Naive B cell (primary cell): ENCODE data around the gene UQCR10. TPM values are rescaled to one million over a fixed set of nuclear protein-coding genes. Genes with fewer than 3 reads are reported as not detected.
"Not testable (repeated sequence)": the region's sequence is repeated elsewhere in the genome, so short reads cannot be mapped to it uniquely, and the experiment has no call there.

Experiments
- ATAC-seq, 2 donors: fragments of 150-1000 bp; cut with Tn5 transposase; 2 replicates each; pipeline ENCODE4 v1.10.0; 2021; ENCODE audit warnings: low read depth in 2 of 2, mild to moderate bottlenecking in 2 of 2, moderate library complexity in 2 of 2
- DNase-seq: peaks from one replicate; pipeline ENCODE4 v3.0.0; 2022
- H3K27ac Mint-ChIP-seq, 6 donors: one replicate each; pipeline ENCODE4 v1.8.0; 2020 to 2022; ENCODE audit warnings: mild to moderate bottlenecking in 6 of 6, mixed read lengths in 6 of 6, moderate library complexity in 5 of 6, inconsistent platforms in 2 of 6
- H3K27me3 Mint-ChIP-seq, 3 donors: one replicate each; pipeline ENCODE4 v1.8.0; 2021 to 2022; ENCODE audit warnings: mixed read lengths in 3 of 3, mild to moderate bottlenecking in 1 of 3
- H3K36me3 Mint-ChIP-seq, 2 donors: one replicate each; pipeline ENCODE4 v1.8.0; 2020 to 2022; ENCODE audit warnings: mixed read lengths in 2 of 2, inconsistent platforms in 1 of 2, mild to moderate bottlenecking in 1 of 2
- H3K4me1 Mint-ChIP-seq, 3 donors: one replicate each; pipeline ENCODE4 v1.8.0; 2020 to 2022; ENCODE audit warnings: mixed read lengths in 3 of 3, inconsistent platforms in 1 of 3, mild to moderate bottlenecking in 1 of 3, moderate library complexity in 1 of 3
- H3K4me3 Mint-ChIP-seq, 8 donors: one replicate each; pipeline ENCODE4 v1.8.0; 2020 to 2022; ENCODE audit warnings: mild to moderate bottlenecking in 8 of 8, mixed read lengths in 8 of 8, moderate library complexity in 8 of 8, inconsistent platforms in 2 of 8
- H3K9me3 Mint-ChIP-seq, 7 donors: one replicate each; pipeline ENCODE4 v1.8.0; 2020 to 2022; ENCODE audit warnings: mixed read lengths in 7 of 7, mild to moderate bottlenecking in 5 of 7, inconsistent platforms in 2 of 7, moderate library complexity in 1 of 7
- polyA plus RNA-seq, 6 donors: library from polyadenylated mRNA; unstranded; fragments of 300-500 nt; fragmentation: Illumina TruSeq; gene quantifications; one replicate each; pipeline ENCODE4 v1.2.3, GENCODE V29; 2021; ENCODE audit warnings: low read depth in 6 of 6

Gene UQCR10
- polyA plus RNA-seq, 6 donors from 2014 or later, result 219 to 318 (median 274) TPM

- H3K36me3 Mint-ChIP-seq, result peaks cover 18 to 21% of the 10 kb centered on the region in 2 donors
- no peak for ATAC-seq
- no peak overlapping the region for H3K27ac Mint-ChIP-seq
Measured at GRCh38 chr22:29742326-29742725, 24.8 kb upstream of the UQCR10 start.

DNA sequence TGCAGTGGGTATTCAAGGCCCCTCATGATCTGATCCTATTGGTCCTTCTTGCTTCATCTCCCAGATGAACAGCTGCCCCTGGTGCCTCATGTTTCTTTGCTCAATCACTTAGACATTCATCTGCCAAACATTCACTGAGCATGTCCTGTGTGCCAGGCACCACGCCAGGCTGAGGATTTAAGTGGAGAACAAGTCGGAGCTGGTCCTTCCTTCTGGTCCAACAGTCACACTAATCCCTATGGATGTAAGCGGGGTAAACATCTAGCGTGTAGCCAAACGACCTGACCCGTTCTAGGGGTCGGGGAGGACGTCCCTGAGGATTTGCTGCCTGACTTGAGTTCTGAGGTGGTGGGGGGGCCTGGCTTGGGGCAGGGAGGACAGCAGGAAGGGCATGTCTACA, 22.3 kb upstream of the UQCR10 start:
- peaks cover 0 to 6% (median 0%) of the 10 kb centered on the region in 3 donors for H3K4me1 Mint-ChIP-seq
- no peak overlapping the region for H3K4me3 Mint-ChIP-seq
- ATAC-seq (no peak), DNase-seq (no peak)
- no peaks in the 10 kb centered on the region for H3K9me3 Mint-ChIP-seq
- no peaks in the 10 kb centered on the region for H3K27me3 Mint-ChIP-seq
- peaks cover 13 to 26% of the 10 kb centered on the region in 2 donors for H3K36me3 Mint-ChIP-seq
- no peak overlapping the region for H3K27ac Mint-ChIP-seq

More at GRCh38 chr22:29742326-29742725, 24.8 kb upstream of the UQCR10 start:
- Mint-ChIP-seq H3K4me3 (no peak overlapping the region), H3K4me1 (no peaks in the 10 kb centered on the region), H3K27me3 (no peaks in the 10 kb centered on the region), H3K9me3 (no peaks in the 10 kb centered on the region)
- no peak for DNase-seq

- Mint-ChIP-seq H3K36me3 (peaks cover 0 to 26% of the 10 kb centered on the region in 2 donors), H3K27me3 (no peaks in the 10 kb centered on the region), H3K4me1 (peaks cover 0 to 7% (median 6%) of the 10 kb centered on the region in 3 donors), H3K9me3 (no peaks in the 10 kb centered on the region), H3K27ac (peak overlapping the region in 1 of 6 donors; percentile 86), H3K4me3 (no peak overlapping the region)
- no peak for ATAC-seq
- DNase-seq, result no peak
Measured at GRCh38 chr22:29747832-29748231, 19.3 kb upstream of the UQCR10 start.

DNA sequence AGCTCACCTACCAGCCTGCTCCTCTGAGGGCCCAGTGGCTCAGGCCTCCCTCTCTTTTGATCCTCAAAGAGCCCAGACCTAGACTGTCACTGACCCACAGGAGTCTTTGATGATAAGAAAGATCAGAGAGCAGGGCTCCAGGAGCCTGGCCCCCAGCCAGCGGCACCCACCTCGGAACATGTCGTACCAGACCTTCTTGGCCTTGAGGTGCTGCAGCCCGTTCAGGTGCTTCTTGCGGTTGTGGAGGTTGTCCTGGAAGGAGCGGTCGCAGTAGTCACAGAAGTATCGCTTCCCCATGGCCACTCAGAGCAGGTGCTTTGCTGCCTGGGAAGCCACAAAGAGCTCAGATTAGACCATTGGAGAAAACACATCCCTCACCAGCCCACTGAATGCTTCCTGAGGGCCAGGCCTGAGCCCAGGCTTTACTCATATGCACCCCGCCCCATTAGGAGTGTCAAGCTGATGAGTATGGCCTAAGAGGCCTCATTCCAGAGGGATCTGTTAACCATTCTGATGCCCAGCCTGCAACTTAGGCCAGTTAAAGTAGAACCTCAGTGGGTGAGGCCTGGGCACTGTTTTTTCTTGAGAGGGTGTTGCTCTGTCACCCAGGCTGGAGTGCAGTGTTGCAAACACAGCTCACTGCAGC, 18.8 kb upstream of the UQCR10 start:
- ATAC-seq (no peak), DNase-seq (no peak)
- no peaks in the 10 kb centered on the region for H3K27me3 Mint-ChIP-seq
- H3K4me3 Mint-ChIP-seq, result no peak overlapping the region
- H3K36me3 Mint-ChIP-seq, result peaks cover 0 to 26% of the 10 kb centered on the region in 2 donors
- peaks cover 0 to 7% (median 6%) of the 10 kb centered on the region in 3 donors for H3K4me1 Mint-ChIP-seq
- no peak overlapping the region for H3K27ac Mint-ChIP-seq
- H3K9me3 Mint-ChIP-seq, result no peaks in the 10 kb centered on the region

DNA sequence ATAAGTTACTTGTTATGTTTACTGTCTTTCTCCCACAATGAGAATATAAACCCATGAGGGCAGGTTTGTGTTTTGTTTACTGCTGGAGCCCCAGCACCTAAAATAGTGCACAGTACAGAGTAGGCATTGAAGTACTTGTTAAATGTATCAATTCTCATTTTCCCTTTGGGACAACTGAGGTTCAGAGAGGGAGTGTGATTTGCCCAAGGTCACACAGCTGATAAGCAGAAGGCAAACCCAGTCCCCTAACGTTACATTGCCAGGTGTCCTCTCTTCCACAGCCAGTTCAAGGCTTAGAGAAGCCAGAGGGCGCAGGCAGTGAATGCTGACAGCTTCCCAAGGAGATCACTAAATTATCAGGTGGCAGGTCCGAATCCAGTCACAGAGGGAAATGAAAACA, 17.1 kb upstream of the UQCR10 start:
- no peak overlapping the region for H3K4me3 Mint-ChIP-seq
- ATAC-seq, result no peak
- no peaks in the 10 kb centered on the region for H3K9me3 Mint-ChIP-seq
- H3K4me1 Mint-ChIP-seq, result peaks cover 7 to 9% (median 8%) of the 10 kb centered on the region in 3 donors
- DNase-seq, result no peak
- H3K36me3 Mint-ChIP-seq, result peaks cover 0 to 23% of the 10 kb centered on the region in 2 donors
- H3K27me3 Mint-ChIP-seq, result no peaks in the 10 kb centered on the region
- H3K27ac Mint-ChIP-seq, result peak overlapping the region in 3 of 6 donors; percentile 3 to 33 (median 6)

GRCh38 chr22:29750559-29751538, 16.3 kb upstream of the UQCR10 start:
- peaks cover 0 to 15% of the 10 kb centered on the region in 2 donors for H3K36me3 Mint-ChIP-seq
- H3K4me1 Mint-ChIP-seq, result peaks cover 10 to 18% (median 13%) of the 10 kb centered on the region in 3 donors
- H3K27ac Mint-ChIP-seq, result peak overlapping the region in 1 of 6 donors; percentile 37
- H3K27me3 Mint-ChIP-seq, result no peaks in the 10 kb centered on the region
- no peak for ATAC-seq
- DNase-seq, result no peak
- no peak overlapping the region for H3K4me3 Mint-ChIP-seq
- no peaks in the 10 kb centered on the region for H3K9me3 Mint-ChIP-seq

DNA sequence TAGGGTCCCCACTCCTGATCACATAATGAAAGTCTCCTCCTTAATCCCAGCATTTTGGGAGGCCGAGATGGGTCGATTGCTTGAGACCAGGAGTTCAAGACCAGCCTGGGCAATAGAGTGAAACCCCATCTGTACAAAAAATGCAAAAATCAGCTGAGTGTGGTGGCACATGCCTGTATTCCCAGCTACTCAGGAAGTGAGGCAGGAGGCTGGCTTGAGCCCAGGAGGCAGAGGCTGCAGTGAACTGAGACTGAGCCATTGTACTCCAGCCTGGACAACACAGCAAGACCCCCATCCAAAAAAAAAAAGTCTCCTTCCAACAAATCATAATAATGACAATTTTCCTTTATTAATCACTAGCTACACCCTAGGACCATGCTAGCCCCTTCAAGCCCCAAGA, 15.5 kb upstream of the UQCR10 start:
- no peak for ATAC-seq
- Mint-ChIP-seq H3K36me3 (peaks cover 0 to 14% of the 10 kb centered on the region in 2 donors), H3K27me3 (no peaks in the 10 kb centered on the region), H3K4me1 (peaks cover 10 to 20% (median 13%) of the 10 kb centered on the region in 3 donors), H3K9me3 (no peaks in the 10 kb centered on the region), H3K4me3 (no peak overlapping the region), H3K27ac (no peak overlapping the region)
- DNase-seq, result no peak

GRCh38 chr22:29753808-29754657, 13.1 kb upstream of the UQCR10 start:
- Mint-ChIP-seq H3K27me3 (no peaks in the 10 kb centered on the region), H3K9me3 (no peaks in the 10 kb centered on the region), H3K36me3 (no peaks in the 10 kb centered on the region), H3K27ac (no peak overlapping the region), H3K4me3 (no peak overlapping the region), H3K4me1 (peaks cover 10 to 20% (median 13%) of the 10 kb centered on the region in 3 donors)
- DNase-seq, result no peak
- no peak for ATAC-seq

DNA sequence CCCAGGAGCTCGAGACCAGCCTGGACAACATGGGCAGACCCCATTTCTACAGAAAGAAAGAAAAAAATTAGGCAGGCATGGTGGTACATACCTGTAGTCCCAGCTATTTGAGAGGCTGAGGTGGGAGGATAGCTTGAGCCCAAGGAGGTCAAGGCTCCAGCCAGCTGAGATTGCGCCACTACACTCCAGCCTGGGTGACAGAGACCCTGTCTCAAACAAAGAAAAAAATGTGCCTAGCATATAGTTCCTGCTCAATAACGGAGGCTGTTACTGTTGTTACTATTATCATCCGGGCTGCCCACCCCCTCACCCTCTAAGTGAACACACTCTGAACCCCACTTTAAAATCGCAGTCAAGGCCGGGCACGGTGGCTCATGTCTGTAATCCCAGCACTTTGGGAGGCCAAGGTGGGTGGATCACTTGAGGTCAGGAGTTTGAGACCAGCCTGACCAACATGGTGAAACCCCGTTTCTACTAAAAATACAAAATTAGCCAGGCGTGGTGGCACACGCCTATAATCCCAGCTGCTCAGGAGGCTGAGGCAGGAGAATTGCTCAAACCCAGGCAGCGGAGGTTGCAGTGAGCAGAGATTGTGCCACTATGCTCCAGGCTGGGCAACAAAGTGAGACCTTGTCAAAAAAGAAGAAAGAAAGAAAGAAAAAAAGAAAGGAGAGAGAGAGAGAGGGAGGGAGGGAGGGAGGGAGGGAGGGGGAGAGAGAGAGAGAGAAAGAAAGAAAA, 12.3 kb upstream of the UQCR10 start:
- H3K4me3 Mint-ChIP-seq, result not testable (repeated sequence)

GRCh38 chr22:29755889-29756288, 11.3 kb upstream of the UQCR10 start:
- Mint-ChIP-seq H3K27me3 (no peaks in the 10 kb centered on the region), H3K27ac (no peak overlapping the region), H3K4me3 (no peak overlapping the region), H3K4me1 (peaks cover 6 to 20% (median 10%) of the 10 kb centered on the region in 3 donors), H3K9me3 (no peaks in the 10 kb centered on the region), H3K36me3 (no peaks in the 10 kb centered on the region)
- DNase-seq (no peak), ATAC-seq (no peak)

More for the DNA sequence above, 12.3 kb upstream of the UQCR10 start:
- not testable (repeated sequence) for ATAC-seq, H3K9me3 Mint-ChIP-seq, H3K27me3 Mint-ChIP-seq, H3K27ac Mint-ChIP-seq, DNase-seq, H3K36me3 Mint-ChIP-seq
- H3K4me1 Mint-ChIP-seq, result peaks cover 7 to 20% (median 10%) of the 10 kb centered on the region in 3 donors

- peak overlapping the region in 1 of 6 donors; percentile 15 for H3K27ac Mint-ChIP-seq
- no peaks in the 10 kb centered on the region for H3K9me3 Mint-ChIP-seq
- no peaks in the 10 kb centered on the region for H3K36me3 Mint-ChIP-seq
- no peaks in the 10 kb centered on the region for H3K27me3 Mint-ChIP-seq
- DNase-seq (no peak), ATAC-seq (no peak)
- H3K4me1 Mint-ChIP-seq, result peaks cover 6 to 20% (median 10%) of the 10 kb centered on the region in 3 donors
- no peak overlapping the region for H3K4me3 Mint-ChIP-seq
Measured at GRCh38 chr22:29756341-29756740, 10.8 kb upstream of the UQCR10 start.

GRCh38 chr22:29757096-29757495, 10.1 kb upstream of the UQCR10 start:
- Mint-ChIP-seq H3K4me1 (peaks cover 6 to 17% (median 10%) of the 10 kb centered on the region in 3 donors), H3K27me3 (no peaks in the 10 kb centered on the region), H3K4me3 (no peak overlapping the region), H3K27ac (no peak overlapping the region), H3K9me3 (no peaks in the 10 kb centered on the region), H3K36me3 (no peaks in the 10 kb centered on the region)
- ATAC-seq, result no peak
- DNase-seq, result no peak
